NCI-H748 treated with DMSO at 0.1 percent for 48 hours (cell line): ENCODE results near the gene LINGO3.

ENCODE experiments used
- DNase-seq: peaks from one replicate; lab custom pipeline; 2025; lab: John Stamatoyannopoulos, UW

The LINGO3 gene

GRCh38 chr19:2266183-2266993 is 41.6 kb downstream of the LINGO3 start:
- no peak for DNase-seq

GRCh38 chr19:2261438-2262172 is 46.3 kb downstream of the LINGO3 start:
- no peak for DNase-seq

GRCh38 chr19:2260341-2260805 is 47.6 kb downstream of the LINGO3 start:
- DNase-seq: no peak

- DNase-seq: no peak
Measured at GRCh38 chr19:2259336-2259735, 48.6 kb downstream of the LINGO3 start.
